MM.1S (cell line): Measurements from ENCODE around the gene GRIK2.

ENCODE experiments used
- DNase-seq: peaks from one replicate; pipeline ENCODE4 v3.0.0-alpha.2; 2015
- H2AFZ ChIP-seq: fragments of 300-600 bp; sonication (generic); 2 replicates; pipeline ENCODE4 v1.6.0; 2016; ENCODE audit warnings: antibody characterized with exemption, low read length
- H3F3A ChIP-seq: fragments of 300-600 bp; sonication (generic); 2 replicates; pipeline ENCODE4 v1.6.1; 2016; ENCODE audit warnings: mild to moderate bottlenecking, antibody characterized with exemption, low read length, moderate library complexity, mixed read lengths; ENCODE audit not compliant: insufficient read depth
- H3K27ac ChIP-seq: fragments of 300-600 bp; sonication (generic); 2 replicates; pipeline ENCODE4 v1.5.1; 2016; ENCODE audit warnings: mild to moderate bottlenecking, low read length
- H3K27me3 ChIP-seq: fragments of 300-600 bp; sonication (generic); replicated peaks from 2 replicates; pipeline ENCODE4 v1.6.0; 2016; ENCODE audit warnings: low read length; ENCODE audit not compliant: insufficient read depth
- H3K36me3 ChIP-seq: fragments of 300-600 bp; sonication (generic); replicated peaks from 2 replicates; pipeline ENCODE4 v1.6.1; 2016; ENCODE audit warnings: mild to moderate bottlenecking, low read length, mixed read lengths; ENCODE audit not compliant: insufficient read depth
- H3K4me1 ChIP-seq: fragments of 300-600 bp; sonication (generic); 2 replicates; pipeline ENCODE4 v1.6.1; 2016; ENCODE audit warnings: low read length, mixed read lengths
- H3K4me2 ChIP-seq: fragments of 300-600 bp; sonication (generic); 2 replicates; pipeline ENCODE4 v1.6.0; 2016; ENCODE audit warnings: low read depth, low read length
- H3K4me3 ChIP-seq: fragments of 300-600 bp; sonication (generic); 2 replicates; pipeline ENCODE4 v1.5.1; 2016; ENCODE audit warnings: low read length, mixed read lengths
- H3K79me2 ChIP-seq: fragments of 300-600 bp; sonication (generic); 2 replicates; pipeline ENCODE4 v1.6.1; 2016; ENCODE audit warnings: mixed run types, low read length, mixed read lengths
- H3K9ac ChIP-seq: fragments of 300-600 bp; sonication (generic); 2 replicates; pipeline ENCODE4 v1.6.1; 2016; ENCODE audit warnings: low read length, mixed read lengths
- H3K9me2 ChIP-seq: fragments of 300-600 bp; sonication (generic); replicated peaks from 2 replicates; pipeline ENCODE4 v1.6.1; 2016; ENCODE audit warnings: mild to moderate bottlenecking, low read length, mixed read lengths; ENCODE audit not compliant: insufficient read depth
- H3K9me3 ChIP-seq: fragments of 300-600 bp; sonication (generic); replicated peaks from 2 replicates; pipeline ENCODE4 v1.6.1; 2016; ENCODE audit warnings: mild to moderate bottlenecking, low read length, mixed read lengths; ENCODE audit not compliant: insufficient read depth
- H4K20me1 ChIP-seq: fragments of 300-600 bp; sonication (generic); 2 replicates; pipeline ENCODE4 v1.6.1; 2016; ENCODE audit warnings: mild to moderate bottlenecking, low read length, moderate library complexity, mixed read lengths; ENCODE audit not compliant: insufficient read depth
- CTCF ChIP-seq: fragments of 300-600 bp; sonication (generic); IDR thresholded peaks from 2 replicates; pipeline ENCODE4 v1.5.1; 2016; ENCODE audit warnings: antibody characterized with exemption, low read length, mixed read lengths
- EZH2 ChIP-seq: fragments of 300-600 bp; sonication (generic); optimal IDR thresholded peaks from 2 replicates; pipeline ENCODE3; 2017; ENCODE audit warnings: low read depth, mild to moderate bottlenecking, antibody characterized with exemption, low read length, mixed read lengths
- EZH2phosphoT487 ChIP-seq: fragments of 300-600 bp; sonication (generic); IDR thresholded peaks from 2 replicates; pipeline ENCODE4 v1.6.1; 2018; ENCODE audit warnings: antibody characterized with exemption, low read length

Gene GRIK2

GRCh38 chr6:101351173-101351572, 42.3 kb upstream of the GRIK2 start:
- H3K4me2 ChIP-seq: no peak overlapping the region
- H3K9me2 ChIP-seq: no peaks in the 10 kb centered on the region
- H4K20me1 ChIP-seq: no peaks in the 10 kb centered on the region
- no peaks in the 10 kb centered on the region for H3K27me3 ChIP-seq
- no peak overlapping the region for H3K4me3 ChIP-seq
- no peaks in the 10 kb centered on the region for H3F3A ChIP-seq
- H2AFZ ChIP-seq: no peak overlapping the region
- no peaks in the 10 kb centered on the region for H3K36me3 ChIP-seq
- H3K9ac ChIP-seq: no peak overlapping the region
- H3K4me1 ChIP-seq: no peaks in the 10 kb centered on the region
- no peaks in the 10 kb centered on the region for H3K79me2 ChIP-seq
- no peak overlapping the region for H3K27ac ChIP-seq
- DNase-seq: no peak
- H3K9me3 ChIP-seq: no peaks in the 10 kb centered on the region
- TF ChIP-seq CTCF: no peak
- TF ChIP-seq EZH2phosphoT487: no peak
- no peak for TF ChIP-seq EZH2

GRCh38 chr6:101352316-101352715, 41.2 kb upstream of the GRIK2 start:
- TF ChIP-seq EZH2 (no peak), CTCF (no peak), EZH2phosphoT487 (no peak)
- Histone ChIP-seq H3K9ac (no peak overlapping the region), H3K4me3 (no peak overlapping the region), H3K4me2 (no peak overlapping the region), H3K36me3 (no peaks in the 10 kb centered on the region), H3K79me2 (no peaks in the 10 kb centered on the region), H3F3A (no peaks in the 10 kb centered on the region), H2AFZ (no peak overlapping the region), H3K27ac (no peak overlapping the region), H3K27me3 (no peaks in the 10 kb centered on the region), H3K4me1 (no peaks in the 10 kb centered on the region), H3K9me2 (no peaks in the 10 kb centered on the region), H3K9me3 (no peaks in the 10 kb centered on the region), H4K20me1 (no peaks in the 10 kb centered on the region)
- DNase-seq: no peak

- Histone ChIP-seq H3K9ac (no peak overlapping the region), H3K4me1 (no peaks in the 10 kb centered on the region), H3K36me3 (no peaks in the 10 kb centered on the region), H4K20me1 (no peaks in the 10 kb centered on the region), H3K27ac (no peak overlapping the region), H3K4me2 (no peak overlapping the region), H3K27me3 (no peaks in the 10 kb centered on the region), H3K9me2 (no peaks in the 10 kb centered on the region), H3K9me3 (no peaks in the 10 kb centered on the region), H2AFZ (no peak overlapping the region), H3F3A (no peaks in the 10 kb centered on the region), H3K4me3 (no peak overlapping the region), H3K79me2 (no peaks in the 10 kb centered on the region)
- no peak for DNase-seq
- no peak for TF ChIP-seq EZH2
- TF ChIP-seq CTCF: no peak
- no peak for TF ChIP-seq EZH2phosphoT487
Measured at GRCh38 chr6:101365181-101365580, 28.3 kb upstream of the GRIK2 start.
